ENCODE measurements around the gene NLRX1. TPM values are rescaled to one million over a fixed set of nuclear protein-coding genes. Genes with fewer than 3 reads are reported as not detected.
A peak's percentile ranks its signal among the peaks of the same experiment; 100 is the strongest.

Gene NLRX1
- total RNA-seq, 4 donors from 2014 or later = 8.3 to 28.6 (median 21.3) TPM

GRCh38 chr11:119149786-119150275 is 18.7 kb upstream of the NLRX1 start:
- Histone ChIP-seq H3K4me3 (peak overlapping the region; percentile 38 to 75 (median 65)), H3K27ac (no peak overlapping the region), H3K9me3 (no peaks in the 10 kb centered on the region), H3K36me3 (no peaks in the 10 kb centered on the region), H3K4me1 (peaks cover 0 to 15% (median 8%) of the 10 kb centered on the region in 4 donors), H3K27me3 (peaks cover 4 to 11% of the 10 kb centered on the region in 2 donors)
- TF ChIP-seq POLR2A (IDR thresholded peaks at IDR 0.05) = no peak
- no peak for TF ChIP-seq CTCF (IDR thresholded peaks at IDR 0.05)
- DNase-seq = no peak

- Histone ChIP-seq H3K27me3 (peaks cover 4 to 11% of the 10 kb centered on the region in 2 donors), H3K9me3 (no peaks in the 10 kb centered on the region), H3K4me3 (no peak overlapping the region), H3K36me3 (no peaks in the 10 kb centered on the region), H3K4me1 (peaks cover 0 to 15% (median 8%) of the 10 kb centered on the region in 4 donors), H3K27ac (no peak overlapping the region)
- TF ChIP-seq CTCF (IDR thresholded peaks at IDR 0.05) = no peak
- TF ChIP-seq POLR2A (IDR thresholded peaks at IDR 0.05) = no peak
- no peak for DNase-seq
These were observed 16.5 kb upstream of the NLRX1 start for GRCh38 chr11:119152043-119152442.

GRCh38 chr11:119152604-119153003 is 15.9 kb upstream of the NLRX1 start:
- Histone ChIP-seq H3K4me1 (peaks cover 0 to 15% (median 8%) of the 10 kb centered on the region in 4 donors), H3K9me3 (no peaks in the 10 kb centered on the region), H3K27me3 (peaks cover 4 to 11% of the 10 kb centered on the region in 2 donors), H3K27ac (no peak overlapping the region), H3K4me3 (no peak overlapping the region), H3K36me3 (no peaks in the 10 kb centered on the region)
- no peak for DNase-seq
- no peak for TF ChIP-seq CTCF (IDR thresholded peaks at IDR 0.05)
- no peak for TF ChIP-seq POLR2A (IDR thresholded peaks at IDR 0.05)

GRCh38 chr11:119153049-119153818 is 15.3 kb upstream of the NLRX1 start:
- no peak for DNase-seq
- H3K27ac ChIP-seq = no peak overlapping the region
- H3K9me3 ChIP-seq = no peaks in the 10 kb centered on the region
- H3K27me3 ChIP-seq = peaks cover 4 to 11% of the 10 kb centered on the region in 2 donors
- H3K4me3 ChIP-seq = no peak overlapping the region
- peaks cover 0 to 15% (median 8%) of the 10 kb centered on the region in 4 donors for H3K4me1 ChIP-seq
- no peaks in the 10 kb centered on the region for H3K36me3 ChIP-seq
- TF ChIP-seq CTCF (IDR thresholded peaks at IDR 0.05) (no peak), POLR2A (IDR thresholded peaks at IDR 0.05) (no peak)

- H3K27ac ChIP-seq = no peak overlapping the region
- no peaks in the 10 kb centered on the region for H3K36me3 ChIP-seq
- DNase-seq = no peak
- no peaks in the 10 kb centered on the region for H3K9me3 ChIP-seq
- H3K4me3 ChIP-seq = no peak overlapping the region
- TF ChIP-seq CTCF (IDR thresholded peaks at IDR 0.05) (no peak), POLR2A (IDR thresholded peaks at IDR 0.05) (no peak)
- peaks cover 0 to 6% (median 5%) of the 10 kb centered on the region in 4 donors for H3K4me1 ChIP-seq
- H3K27me3 ChIP-seq = peaks cover 3 to 10% of the 10 kb centered on the region in 2 donors
These were observed 14.3 kb upstream of the NLRX1 start for GRCh38 chr11:119154178-119154577.
